Osteoblast (primary cell): ENCODE results near the gene DSTYK. TPM values are rescaled to one million over a fixed set of nuclear protein-coding genes. Genes with fewer than 3 reads are reported as not detected.
A peak's percentile ranks its signal among the peaks of the same experiment; 100 is the strongest.

Experiments
- DNase-seq: peaks from one replicate; pipeline ENCODE4 v3.0.0; 2011; ENCODE audit warnings: low spot score, mixed read lengths; ENCODE audit not compliant: insufficient read length; ENCODE audit errors: missing footprints
- H2AFZ ChIP-seq: 2 replicates; pipeline ENCODE4 v1.6.0; 2011; ENCODE audit warnings: mild to moderate bottlenecking, low read length
- H3K27ac ChIP-seq: 2 replicates; pipeline ENCODE4 v1.5.1; 2011; ENCODE audit warnings: mild to moderate bottlenecking, low read depth, low read length, moderate library complexity
- H3K27me3 ChIP-seq: 2 replicates; pipeline ENCODE4 v1.6.0; 2012; ENCODE audit warnings: mild to moderate bottlenecking, control low read depth, inconsistent platforms, low read length, moderate library complexity; ENCODE audit not compliant: insufficient read depth
- H3K36me3 ChIP-seq: 2 replicates; pipeline ENCODE4 v1.5.1; 2011; ENCODE audit warnings: mild to moderate bottlenecking, low read length, control low read depth, moderate library complexity; ENCODE audit not compliant: insufficient read depth
- H3K4me1 ChIP-seq: 2 replicates; pipeline ENCODE4 v1.5.1; 2011; ENCODE audit warnings: mild to moderate bottlenecking, low read length, control low read depth, moderate library complexity; ENCODE audit not compliant: insufficient read depth
- H3K4me2 ChIP-seq: 2 replicates; pipeline ENCODE4 v1.6.0; 2011; ENCODE audit warnings: mild to moderate bottlenecking, low read length; ENCODE audit not compliant: insufficient read depth
- H3K4me3 ChIP-seq: fragments of 200-600 bp; sonication (generic); 3 replicates; pipeline ENCODE4 v1.5.1; 2012; ENCODE audit warnings: mild to moderate bottlenecking, low read length, inconsistent platforms; ENCODE audit not compliant: insufficient read depth
- H3K79me2 ChIP-seq: 2 replicates; pipeline ENCODE4 v1.6.0; 2012; ENCODE audit warnings: mild to moderate bottlenecking, low read length, control low read depth, inconsistent platforms; ENCODE audit not compliant: insufficient read depth
- H3K9me3 ChIP-seq: 2 replicates; pipeline ENCODE4 v1.5.1; 2011; ENCODE audit warnings: low read depth, low read length, control low read depth
- H4K20me1 ChIP-seq: 2 replicates; pipeline ENCODE4 v1.6.0; 2012; ENCODE audit warnings: mild to moderate bottlenecking, low read length, control low read depth; ENCODE audit not compliant: insufficient read depth
- total RNA-seq: library from RNA; depleted of rRNA; stranded (reverse); fragments of >200 nt; gene quantifications from 2 replicates; pipeline ENCODE4 v1.2.3, GENCODE V29; 2012
- TF ChIP-seq, protein P1 (sequence below): IDR thresholded peaks from 2 replicates; pipeline ENCODE4 v1.5.1; 2011; ENCODE audit warnings: mild to moderate bottlenecking, low read depth, low read length, moderate library complexity; ENCODE audit errors: extremely low read depth

The DSTYK gene
- total RNA-seq, 1 donor, result 18.1 TPM

DNA sequence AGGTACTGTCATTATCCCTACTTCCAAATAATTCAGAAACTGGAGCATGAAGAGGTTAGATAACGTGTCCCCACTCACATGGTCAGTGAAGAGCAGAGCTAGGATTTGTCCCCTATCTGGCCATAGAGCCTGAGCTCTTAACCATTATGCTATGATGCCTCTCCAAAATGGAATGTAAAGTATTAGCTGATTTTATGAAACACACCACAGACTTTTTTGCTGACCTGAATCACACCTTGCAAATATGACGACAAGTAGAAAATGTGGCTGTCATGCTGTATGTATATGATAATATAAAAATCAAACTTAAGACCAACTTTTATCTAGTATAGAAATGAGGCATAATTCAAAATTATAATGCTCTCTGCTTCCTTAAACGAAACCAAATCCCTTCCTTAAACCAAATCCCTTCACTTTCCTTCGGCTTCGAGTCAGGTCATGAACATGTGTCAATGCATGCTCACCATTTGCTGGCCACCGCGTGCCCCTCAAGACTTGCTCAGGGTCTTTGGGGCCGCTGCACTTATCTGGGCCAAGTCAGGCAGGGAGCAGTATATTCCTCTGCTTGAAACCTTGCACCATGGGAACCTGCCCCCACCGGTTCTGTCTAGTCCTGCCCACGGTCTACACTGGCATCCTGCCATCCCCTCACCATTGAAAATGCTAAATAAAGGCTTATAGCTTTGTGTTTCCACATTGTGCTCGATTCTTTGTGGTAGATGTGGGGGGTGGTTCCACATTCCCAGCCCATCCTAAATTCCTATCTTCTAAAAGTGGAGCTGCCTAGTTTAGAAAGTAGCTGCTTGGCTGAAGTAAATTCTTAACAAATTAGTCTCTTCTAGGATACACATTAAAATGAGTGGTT is 14.6 kb upstream of the DSTYK start:
- H3K4me2 ChIP-seq, result peak overlapping the region; percentile 100
- peak overlapping the region; percentile 62 for H3K27ac ChIP-seq

GRCh38 chr1:205224736-205225135 is 13.2 kb upstream of the DSTYK start:
- TF ChIP-seq, protein P1, sequence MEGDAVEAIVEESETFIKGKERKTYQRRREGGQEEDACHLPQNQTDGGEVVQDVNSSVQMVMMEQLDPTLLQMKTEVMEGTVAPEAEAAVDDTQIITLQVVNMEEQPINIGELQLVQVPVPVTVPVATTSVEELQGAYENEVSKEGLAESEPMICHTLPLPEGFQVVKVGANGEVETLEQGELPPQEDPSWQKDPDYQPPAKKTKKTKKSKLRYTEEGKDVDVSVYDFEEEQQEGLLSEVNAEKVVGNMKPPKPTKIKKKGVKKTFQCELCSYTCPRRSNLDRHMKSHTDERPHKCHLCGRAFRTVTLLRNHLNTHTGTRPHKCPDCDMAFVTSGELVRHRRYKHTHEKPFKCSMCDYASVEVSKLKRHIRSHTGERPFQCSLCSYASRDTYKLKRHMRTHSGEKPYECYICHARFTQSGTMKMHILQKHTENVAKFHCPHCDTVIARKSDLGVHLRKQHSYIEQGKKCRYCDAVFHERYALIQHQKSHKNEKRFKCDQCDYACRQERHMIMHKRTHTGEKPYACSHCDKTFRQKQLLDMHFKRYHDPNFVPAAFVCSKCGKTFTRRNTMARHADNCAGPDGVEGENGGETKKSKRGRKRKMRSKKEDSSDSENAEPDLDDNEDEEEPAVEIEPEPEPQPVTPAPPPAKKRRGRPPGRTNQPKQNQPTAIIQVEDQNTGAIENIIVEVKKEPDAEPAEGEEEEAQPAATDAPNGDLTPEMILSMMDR, result no peak
- no peak overlapping the region for H3K4me2 ChIP-seq
- H4K20me1 ChIP-seq, result no peaks in the 10 kb centered on the region
- no peaks in the 10 kb centered on the region for H3K36me3 ChIP-seq
- no peak for DNase-seq
- H3K79me2 ChIP-seq, result no peaks in the 10 kb centered on the region
- peaks cover 13% of the 10 kb centered on the region for H3K27me3 ChIP-seq
- H3K27ac ChIP-seq, result no peak overlapping the region
- H3K9me3 ChIP-seq, result no peaks in the 10 kb centered on the region
- no peak overlapping the region for H3K4me3 ChIP-seq
- H3K4me1 ChIP-seq, result peaks cover 23% of the 10 kb centered on the region
- no peak overlapping the region for H2AFZ ChIP-seq

More for the DNA sequence above, 14.6 kb upstream of the DSTYK start:
- H2AFZ ChIP-seq, result no peak overlapping the region
- peaks cover 23% of the 10 kb centered on the region for H3K4me1 ChIP-seq
- H3K79me2 ChIP-seq, result no peaks in the 10 kb centered on the region
- H3K27me3 ChIP-seq, result peaks cover 13% of the 10 kb centered on the region
- no peaks in the 10 kb centered on the region for H4K20me1 ChIP-seq
- TF ChIP-seq, protein P1, result no peak
- no peak overlapping the region for H3K4me3 ChIP-seq
- no peaks in the 10 kb centered on the region for H3K9me3 ChIP-seq
- no peaks in the 10 kb centered on the region for H3K36me3 ChIP-seq
- peak; percentile 18 for DNase-seq

GRCh38 chr1:205220421-205220820 is 8.9 kb upstream of the DSTYK start:
- no peak overlapping the region for H3K27ac ChIP-seq
- H3K4me2 ChIP-seq, result no peak overlapping the region
- DNase-seq, result no peak
- TF ChIP-seq, protein P1, result no peak
- H2AFZ ChIP-seq, result no peak overlapping the region
- H3K36me3 ChIP-seq, result no peaks in the 10 kb centered on the region
- no peaks in the 10 kb centered on the region for H3K4me1 ChIP-seq
- H3K9me3 ChIP-seq, result no peaks in the 10 kb centered on the region
- no peak overlapping the region for H3K4me3 ChIP-seq
- H3K79me2 ChIP-seq, result no peaks in the 10 kb centered on the region
- peaks cover 8% of the 10 kb centered on the region for H3K27me3 ChIP-seq
- no peaks in the 10 kb centered on the region for H4K20me1 ChIP-seq

DNA sequence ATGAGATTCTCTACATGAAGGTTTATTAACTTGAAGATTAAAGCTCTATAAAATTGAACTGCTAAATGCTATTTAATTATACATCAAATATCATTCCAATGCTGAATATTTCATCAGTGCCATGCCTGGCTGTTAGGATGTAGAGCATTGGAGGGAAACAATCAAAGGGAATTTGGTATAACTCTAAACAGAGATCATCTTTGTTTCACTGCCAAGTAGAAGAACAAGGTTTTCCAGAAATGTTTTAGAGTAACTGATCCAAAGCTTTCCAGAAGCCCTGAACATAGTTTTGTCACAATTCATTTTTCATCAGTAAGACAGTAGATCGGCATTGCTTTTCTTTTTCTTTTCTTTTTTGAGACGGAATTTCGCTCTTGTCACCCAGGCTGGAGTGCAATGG is 5.9 kb upstream of the DSTYK start:
- Histone ChIP-seq H3K36me3 (no peaks in the 10 kb centered on the region), H3K27me3 (no peaks in the 10 kb centered on the region), H3K79me2 (no peaks in the 10 kb centered on the region), H3K4me3 (no peak overlapping the region), H3K9me3 (no peaks in the 10 kb centered on the region), H3K4me1 (no peaks in the 10 kb centered on the region), H4K20me1 (no peaks in the 10 kb centered on the region), H3K27ac (no peak overlapping the region), H3K4me2 (no peak overlapping the region), H2AFZ (no peak overlapping the region)
- TF ChIP-seq, protein P1, result no peak
- DNase-seq, result peak; percentile 15
